ENCODE measurements around the gene CD180.

DNA sequence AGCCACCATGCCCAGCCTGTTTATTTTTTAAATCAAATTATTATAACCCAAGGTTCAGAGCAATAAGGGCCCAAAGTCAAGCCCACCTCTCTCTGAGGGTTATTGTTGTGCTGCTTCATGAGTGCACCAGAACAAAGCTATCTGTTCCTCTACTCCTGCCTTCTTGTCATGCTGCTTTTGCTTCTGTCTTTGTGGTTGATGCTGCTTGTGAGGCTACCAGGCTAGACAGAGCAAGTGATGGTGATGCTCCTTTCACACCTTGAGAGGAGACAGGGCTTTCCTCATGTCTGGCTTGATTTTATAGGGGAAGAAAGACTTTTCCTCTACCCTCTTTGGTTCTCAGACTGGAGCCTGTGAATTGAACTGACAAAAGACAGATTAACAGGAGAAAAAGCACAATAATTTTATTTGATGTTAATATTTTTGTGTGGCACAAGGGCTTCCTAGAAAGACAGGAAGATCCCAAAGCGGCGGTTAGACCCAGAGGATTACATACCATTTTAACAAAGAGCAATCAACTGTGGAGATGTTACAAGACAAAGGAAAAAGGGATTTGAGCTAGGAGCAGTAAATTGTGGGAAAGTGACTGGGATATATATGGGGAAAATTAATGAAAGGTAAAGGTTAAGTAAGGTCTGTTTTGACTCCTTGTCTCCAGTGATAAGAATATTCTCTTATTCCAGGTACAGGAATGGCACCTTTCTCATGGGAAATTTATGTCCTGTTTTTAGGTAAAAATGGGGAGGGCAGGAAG is 4.4 kb upstream of the CD180 start:
- TF ChIP-seq, protein P1, sequence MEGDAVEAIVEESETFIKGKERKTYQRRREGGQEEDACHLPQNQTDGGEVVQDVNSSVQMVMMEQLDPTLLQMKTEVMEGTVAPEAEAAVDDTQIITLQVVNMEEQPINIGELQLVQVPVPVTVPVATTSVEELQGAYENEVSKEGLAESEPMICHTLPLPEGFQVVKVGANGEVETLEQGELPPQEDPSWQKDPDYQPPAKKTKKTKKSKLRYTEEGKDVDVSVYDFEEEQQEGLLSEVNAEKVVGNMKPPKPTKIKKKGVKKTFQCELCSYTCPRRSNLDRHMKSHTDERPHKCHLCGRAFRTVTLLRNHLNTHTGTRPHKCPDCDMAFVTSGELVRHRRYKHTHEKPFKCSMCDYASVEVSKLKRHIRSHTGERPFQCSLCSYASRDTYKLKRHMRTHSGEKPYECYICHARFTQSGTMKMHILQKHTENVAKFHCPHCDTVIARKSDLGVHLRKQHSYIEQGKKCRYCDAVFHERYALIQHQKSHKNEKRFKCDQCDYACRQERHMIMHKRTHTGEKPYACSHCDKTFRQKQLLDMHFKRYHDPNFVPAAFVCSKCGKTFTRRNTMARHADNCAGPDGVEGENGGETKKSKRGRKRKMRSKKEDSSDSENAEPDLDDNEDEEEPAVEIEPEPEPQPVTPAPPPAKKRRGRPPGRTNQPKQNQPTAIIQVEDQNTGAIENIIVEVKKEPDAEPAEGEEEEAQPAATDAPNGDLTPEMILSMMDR (IDR thresholded peaks at IDR 0.05; ENCODE audit: insufficient read depth, low read length) = no peak
- TF ChIP-seq, protein P2, sequence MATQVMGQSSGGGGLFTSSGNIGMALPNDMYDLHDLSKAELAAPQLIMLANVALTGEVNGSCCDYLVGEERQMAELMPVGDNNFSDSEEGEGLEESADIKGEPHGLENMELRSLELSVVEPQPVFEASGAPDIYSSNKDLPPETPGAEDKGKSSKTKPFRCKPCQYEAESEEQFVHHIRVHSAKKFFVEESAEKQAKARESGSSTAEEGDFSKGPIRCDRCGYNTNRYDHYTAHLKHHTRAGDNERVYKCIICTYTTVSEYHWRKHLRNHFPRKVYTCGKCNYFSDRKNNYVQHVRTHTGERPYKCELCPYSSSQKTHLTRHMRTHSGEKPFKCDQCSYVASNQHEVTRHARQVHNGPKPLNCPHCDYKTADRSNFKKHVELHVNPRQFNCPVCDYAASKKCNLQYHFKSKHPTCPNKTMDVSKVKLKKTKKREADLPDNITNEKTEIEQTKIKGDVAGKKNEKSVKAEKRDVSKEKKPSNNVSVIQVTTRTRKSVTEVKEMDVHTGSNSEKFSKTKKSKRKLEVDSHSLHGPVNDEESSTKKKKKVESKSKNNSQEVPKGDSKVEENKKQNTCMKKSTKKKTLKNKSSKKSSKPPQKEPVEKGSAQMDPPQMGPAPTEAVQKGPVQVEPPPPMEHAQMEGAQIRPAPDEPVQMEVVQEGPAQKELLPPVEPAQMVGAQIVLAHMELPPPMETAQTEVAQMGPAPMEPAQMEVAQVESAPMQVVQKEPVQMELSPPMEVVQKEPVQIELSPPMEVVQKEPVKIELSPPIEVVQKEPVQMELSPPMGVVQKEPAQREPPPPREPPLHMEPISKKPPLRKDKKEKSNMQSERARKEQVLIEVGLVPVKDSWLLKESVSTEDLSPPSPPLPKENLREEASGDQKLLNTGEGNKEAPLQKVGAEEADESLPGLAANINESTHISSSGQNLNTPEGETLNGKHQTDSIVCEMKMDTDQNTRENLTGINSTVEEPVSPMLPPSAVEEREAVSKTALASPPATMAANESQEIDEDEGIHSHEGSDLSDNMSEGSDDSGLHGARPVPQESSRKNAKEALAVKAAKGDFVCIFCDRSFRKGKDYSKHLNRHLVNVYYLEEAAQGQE (IDR thresholded peaks at IDR 0.05; ENCODE audit: insufficient replicate concordance, low read depth) = no peak

Measured in HL-60 (cell line).